RWPE1 (cell line): ENCODE data around the gene CTDNEP1.

ENCODE experiments used
- CTCF ChIA-PET: fragments of 350-600 bp; sonication (Branson Sonifier 250); formaldehyde crosslinking; extraction: SDS; loops from one replicate; lab custom pipeline; 2021; lab: Yijun Ruan, JAX
- POLR2A ChIA-PET: fragments of 400-600 bp; formaldehyde crosslinking; extraction: SDS; loops from one replicate; lab custom pipeline; 2020; ENCODE audit warnings: antibody characterized with exemption; ENCODE audit not compliant: low non-redundant PET; lab: Yijun Ruan, JAX
- DNase-seq: peaks from one replicate; pipeline ENCODE4 v3.0.0; 2012; ENCODE audit warnings: low spot score
- H3K27ac ChIP-seq: fragments of 450-650 bp; 2 replicates; pipeline ENCODE4 v1.5.1; 2017
- TF ChIP-seq, protein P1 (sequence below): fragments of 450-650 bp; conservative IDR thresholded peaks from 2 replicates; pipeline ENCODE4 v1.5.1; 2017; ENCODE audit warnings: low read depth, mild to moderate bottlenecking

Gene CTDNEP1

DNA sequence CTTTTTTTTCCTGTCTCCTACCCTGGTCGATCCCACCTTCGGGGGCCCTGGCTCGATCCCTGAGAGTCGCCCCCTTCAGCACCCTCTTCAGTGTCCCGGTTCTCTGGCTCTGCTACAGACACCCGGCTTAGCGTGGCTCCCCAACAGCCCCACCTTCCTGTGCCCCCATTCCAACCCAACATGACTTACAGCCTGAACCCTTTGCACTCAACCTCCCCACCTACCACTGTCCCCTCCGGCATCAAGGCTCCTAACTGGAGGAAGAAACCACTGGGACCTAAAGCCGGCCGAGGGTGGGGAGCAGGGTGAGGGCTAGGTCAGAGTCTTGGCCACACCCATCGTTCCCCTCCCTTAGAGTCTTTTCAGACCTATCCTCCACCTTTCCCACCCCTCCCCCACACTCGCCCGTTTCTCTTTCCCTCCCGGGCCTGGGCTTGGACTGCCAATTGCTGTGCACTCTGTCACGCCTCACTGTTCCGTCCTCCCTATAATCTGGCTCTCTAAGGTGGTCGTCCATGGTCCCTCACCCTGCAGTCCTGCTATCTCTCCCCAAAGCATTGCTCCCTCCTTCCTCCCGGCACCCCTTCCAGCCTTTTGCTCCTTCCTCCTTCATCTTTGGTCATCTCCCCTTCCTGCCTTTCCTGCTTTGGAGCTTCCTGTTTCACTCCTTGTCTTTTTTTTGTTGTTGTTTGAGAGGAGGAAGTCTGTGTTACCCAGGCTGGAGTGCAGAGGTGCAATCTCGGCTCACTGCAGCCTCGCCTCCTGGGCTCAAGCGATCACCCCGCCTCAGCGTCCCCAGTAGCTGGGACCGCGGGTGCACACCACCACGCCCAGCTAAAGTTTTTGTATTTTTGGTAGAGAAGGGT, 11.6 kb upstream of the CTDNEP1 start:
- peak; percentile 79 for DNase-seq
- POLR2A ChIA-PET, result interaction anchor here (0.6 kb wide), 1 partner anchor 1769 kb away, joined by 3 read pairs; no protein-coding TSS in a partner anchor
- TF ChIP-seq, protein P1, sequence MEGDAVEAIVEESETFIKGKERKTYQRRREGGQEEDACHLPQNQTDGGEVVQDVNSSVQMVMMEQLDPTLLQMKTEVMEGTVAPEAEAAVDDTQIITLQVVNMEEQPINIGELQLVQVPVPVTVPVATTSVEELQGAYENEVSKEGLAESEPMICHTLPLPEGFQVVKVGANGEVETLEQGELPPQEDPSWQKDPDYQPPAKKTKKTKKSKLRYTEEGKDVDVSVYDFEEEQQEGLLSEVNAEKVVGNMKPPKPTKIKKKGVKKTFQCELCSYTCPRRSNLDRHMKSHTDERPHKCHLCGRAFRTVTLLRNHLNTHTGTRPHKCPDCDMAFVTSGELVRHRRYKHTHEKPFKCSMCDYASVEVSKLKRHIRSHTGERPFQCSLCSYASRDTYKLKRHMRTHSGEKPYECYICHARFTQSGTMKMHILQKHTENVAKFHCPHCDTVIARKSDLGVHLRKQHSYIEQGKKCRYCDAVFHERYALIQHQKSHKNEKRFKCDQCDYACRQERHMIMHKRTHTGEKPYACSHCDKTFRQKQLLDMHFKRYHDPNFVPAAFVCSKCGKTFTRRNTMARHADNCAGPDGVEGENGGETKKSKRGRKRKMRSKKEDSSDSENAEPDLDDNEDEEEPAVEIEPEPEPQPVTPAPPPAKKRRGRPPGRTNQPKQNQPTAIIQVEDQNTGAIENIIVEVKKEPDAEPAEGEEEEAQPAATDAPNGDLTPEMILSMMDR, result no peak

DNA sequence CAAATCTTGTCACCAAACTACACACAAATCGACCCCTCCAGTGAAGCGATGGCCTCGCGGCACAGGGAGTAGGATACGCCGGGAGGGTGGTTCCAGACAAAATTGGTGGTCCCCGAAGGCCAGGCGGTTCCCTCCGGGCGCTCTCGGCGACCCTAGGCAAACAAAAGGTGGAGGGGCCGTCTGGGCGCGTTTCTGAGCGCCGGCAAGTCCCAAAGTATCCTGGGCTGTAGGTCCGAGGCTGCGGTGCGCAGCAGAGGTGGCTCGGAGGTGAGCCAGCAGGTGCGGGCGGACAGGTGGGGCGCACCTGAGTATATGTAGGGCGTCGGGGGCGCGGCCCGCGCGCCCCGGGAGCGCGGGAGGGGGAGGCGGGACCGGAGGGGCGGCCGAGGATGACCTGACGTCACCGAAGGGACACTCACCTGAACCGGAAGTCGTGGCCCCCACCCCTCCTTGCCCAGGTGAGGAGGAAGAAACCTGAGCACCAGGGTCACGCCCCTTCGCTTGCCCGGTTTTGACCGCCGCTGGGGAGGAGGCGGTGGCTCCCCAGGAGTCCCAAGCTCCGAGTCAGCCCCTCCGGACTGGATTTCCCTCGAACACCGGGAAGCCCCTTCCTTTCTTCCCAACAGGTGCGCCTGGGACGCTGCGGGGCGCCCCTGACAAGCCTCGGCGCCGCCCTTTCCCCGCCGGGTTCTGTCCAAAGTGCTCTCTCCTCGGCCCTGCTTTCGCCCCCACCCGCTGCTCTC, 10.8 kb upstream of the CTDNEP1 start, which contains the start of gene CLDN7:
TSS of gene CLDN7 (minus strand) at position 287 of the 743 bp plus-strand sequence. CDS start 435 bp downstream, outside the sequence.
- peak; percentile 95 for DNase-seq
- CTCF ChIA-PET, result interaction anchor here (1.8 kb wide), 1 partner anchor 34 kb away, joined by 4 read pairs; no protein-coding TSS in a partner anchor
- TF ChIP-seq, protein P1, result no peak
- H3K27ac ChIP-seq, result peak within 1 kb of the TSS; percentile 79
- POLR2A ChIA-PET, result interaction anchor here (0.6 kb wide), 1 partner anchor 1768 kb away, joined by 3 read pairs; no protein-coding TSS in a partner anchor

More for the DNA sequence above, 11.6 kb upstream of the CTDNEP1 start:
- peak overlapping the region; percentile 40 for H3K27ac ChIP-seq
- CTCF ChIA-PET, result interaction anchor here (0.6 to 1.8 kb wide), 4 partner anchors 33 to 425 kb away, joined by 3 to 5 read pairs (median 4); no protein-coding TSS in a partner anchor

DNA sequence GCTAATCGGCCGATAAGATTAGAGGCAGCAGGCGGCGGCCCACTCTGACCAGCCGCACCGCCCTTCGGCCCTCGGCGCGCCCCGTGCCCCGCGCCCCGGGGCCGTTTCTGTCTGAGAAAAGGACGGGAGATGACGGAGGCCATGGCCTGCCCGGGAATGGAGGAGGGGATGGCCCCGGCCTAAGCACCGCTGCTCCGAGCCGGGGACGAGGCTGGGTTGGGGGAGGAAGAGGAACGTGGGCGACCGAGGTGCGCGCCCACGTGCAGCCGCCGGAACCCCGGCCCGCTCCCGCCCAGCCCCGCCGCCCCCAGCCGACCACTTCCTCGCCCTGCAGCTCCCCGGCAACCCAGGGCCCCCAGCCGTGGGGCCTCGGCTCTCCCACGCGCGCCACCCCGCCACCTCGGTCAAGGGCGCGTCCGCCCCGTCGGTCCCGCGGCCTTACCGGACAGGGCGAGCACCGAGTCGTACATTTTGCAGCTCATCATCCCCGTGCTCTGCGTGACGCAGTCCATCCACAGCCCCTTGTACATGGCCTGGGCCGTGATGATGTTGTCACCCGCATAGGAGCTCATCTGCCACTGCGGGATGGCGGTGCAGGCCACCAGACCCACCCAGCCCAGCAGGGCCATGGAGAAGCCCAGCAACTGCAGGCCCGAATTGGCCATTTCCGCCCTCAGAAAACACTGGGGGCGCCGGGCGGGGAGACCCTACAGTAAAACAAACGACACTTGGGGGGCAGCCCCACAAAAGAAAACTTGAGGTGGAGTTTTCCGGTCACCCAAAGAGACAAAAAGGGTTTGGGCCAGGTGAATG, 10.1 kb upstream of the CTDNEP1 start:
- ChIA-PET POLR2A (no interaction called here), CTCF (interaction anchor here (0.7 to 1.8 kb wide), 2 partner anchors 35 to 175 kb away, joined by 3 to 4 read pairs; no protein-coding TSS in a partner anchor)
- H3K27ac ChIP-seq, result peak overlapping the region; percentile 79
- DNase-seq, result no peak
- TF ChIP-seq, protein P1, result no peak

DNA sequence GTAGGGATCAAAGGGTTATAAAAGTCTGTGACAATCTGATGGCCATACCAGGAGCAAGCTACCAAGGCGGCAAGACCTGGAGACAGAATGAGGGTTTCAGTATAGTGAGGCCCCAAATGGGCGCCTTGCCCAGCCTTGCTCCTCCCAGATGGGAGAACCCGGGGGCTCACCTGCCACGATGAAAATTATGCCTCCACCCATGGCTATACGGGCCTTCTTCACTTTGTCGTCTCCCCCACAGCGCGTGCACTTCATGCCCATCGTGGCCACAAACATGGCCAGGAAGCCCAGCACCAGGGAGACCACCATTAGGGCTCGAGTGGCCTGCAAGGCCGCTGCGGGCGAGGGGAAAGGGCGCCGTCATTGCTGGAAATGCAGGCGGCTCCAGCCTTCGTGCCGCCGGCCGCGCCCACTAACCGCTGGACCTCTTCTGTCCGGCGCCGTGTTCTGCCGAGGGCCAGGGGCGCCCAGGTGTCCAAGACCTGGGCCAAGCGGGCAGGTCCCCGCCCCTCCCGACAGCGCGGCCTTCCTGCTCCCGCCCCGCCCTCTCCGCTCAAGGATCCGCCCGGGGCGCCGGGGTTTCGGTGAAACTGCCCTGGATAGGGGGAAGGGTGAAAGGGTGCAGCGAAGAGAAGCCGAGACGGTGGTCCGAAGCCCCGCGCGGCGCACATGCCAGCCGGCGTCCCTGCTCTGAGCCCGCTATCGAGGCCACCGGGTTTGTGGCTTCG, 9.3 kb upstream of the CTDNEP1 start:
- POLR2A ChIA-PET, result no interaction called here
- peak overlapping the region; percentile 79 for H3K27ac ChIP-seq
- CTCF ChIA-PET, result interaction anchor here (0.7 kb wide), 1 partner anchor 176 kb away, joined by 3 read pairs; no protein-coding TSS in a partner anchor

DNA sequence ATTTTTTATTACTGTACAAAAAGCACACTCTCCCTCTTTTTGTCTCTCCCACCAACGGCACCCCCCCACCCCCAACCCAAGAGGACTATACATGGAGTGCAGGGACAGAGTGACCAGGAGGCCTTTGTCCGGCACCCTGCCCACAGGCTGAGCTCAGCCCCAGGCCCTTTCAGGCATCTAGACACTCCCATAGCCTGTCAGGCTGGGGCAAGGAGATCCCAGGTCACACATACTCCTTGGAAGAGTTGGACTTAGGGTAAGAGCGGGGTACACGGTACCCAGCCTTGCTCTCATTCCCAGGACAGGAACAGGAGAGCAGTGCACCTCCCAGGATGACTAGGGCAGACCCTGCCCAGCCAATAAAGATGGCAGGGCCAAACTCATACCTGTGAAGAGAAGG, 8.6 kb upstream of the CTDNEP1 start:
- TF ChIP-seq, protein P1, result no peak
- POLR2A ChIA-PET, result no interaction called here
- H3K27ac ChIP-seq, result peak overlapping the region; percentile 79
- DNase-seq, result no peak
- CTCF ChIA-PET, result interaction anchor here (0.6 to 1.0 kb wide), 2 partner anchors 36 to 355 kb away, joined by 4 to 7 read pairs; no protein-coding TSS in a partner anchor

More for the DNA sequence above, 9.3 kb upstream of the CTDNEP1 start:
- TF ChIP-seq, protein P1, result no peak
- DNase-seq, result peak; percentile 62
